ENCODE measurements around the gene BDNF. TPM values are rescaled to one million over a fixed set of nuclear protein-coding genes. Genes with fewer than 3 reads are reported as not detected.
"Not testable (repeated sequence)": the region's sequence is repeated elsewhere in the genome, so short reads cannot be mapped to it uniquely, and the experiment has no call there.

The BDNF gene
- total RNA-seq, 1 donor from 2014 or later: 4.8 TPM

DNA sequence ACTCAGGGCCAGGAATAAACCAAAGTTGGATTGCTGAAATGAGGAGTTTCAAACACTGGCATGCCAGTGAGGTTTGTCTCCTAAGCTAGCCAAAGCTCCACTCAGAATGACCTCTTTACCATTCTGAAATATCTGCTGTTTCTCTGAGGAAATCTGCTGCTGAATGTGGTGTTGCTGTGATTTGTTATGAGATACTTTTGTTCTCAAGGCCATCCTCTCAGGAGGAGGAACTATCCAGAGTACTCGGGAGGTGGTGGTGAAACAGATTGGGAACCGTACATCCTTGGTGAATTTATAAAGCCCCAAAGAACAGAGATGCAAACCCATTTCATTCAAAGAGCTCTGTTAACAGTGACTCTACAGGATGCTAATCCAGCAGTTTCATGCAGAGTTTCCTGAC is 50.5 kb downstream of the BDNF start:
- no peaks in the 10 kb centered on the region for H3K27me3 ChIP-seq (ENCODE audit: control insufficient read depth, insufficient read depth, low read length)
- DNase-seq (ENCODE audit: low read depth): no peak
- no peak overlapping the region for H3K4me3 ChIP-seq (ENCODE audit: low read depth, low read length)
- TF ChIP-seq, protein P1, sequence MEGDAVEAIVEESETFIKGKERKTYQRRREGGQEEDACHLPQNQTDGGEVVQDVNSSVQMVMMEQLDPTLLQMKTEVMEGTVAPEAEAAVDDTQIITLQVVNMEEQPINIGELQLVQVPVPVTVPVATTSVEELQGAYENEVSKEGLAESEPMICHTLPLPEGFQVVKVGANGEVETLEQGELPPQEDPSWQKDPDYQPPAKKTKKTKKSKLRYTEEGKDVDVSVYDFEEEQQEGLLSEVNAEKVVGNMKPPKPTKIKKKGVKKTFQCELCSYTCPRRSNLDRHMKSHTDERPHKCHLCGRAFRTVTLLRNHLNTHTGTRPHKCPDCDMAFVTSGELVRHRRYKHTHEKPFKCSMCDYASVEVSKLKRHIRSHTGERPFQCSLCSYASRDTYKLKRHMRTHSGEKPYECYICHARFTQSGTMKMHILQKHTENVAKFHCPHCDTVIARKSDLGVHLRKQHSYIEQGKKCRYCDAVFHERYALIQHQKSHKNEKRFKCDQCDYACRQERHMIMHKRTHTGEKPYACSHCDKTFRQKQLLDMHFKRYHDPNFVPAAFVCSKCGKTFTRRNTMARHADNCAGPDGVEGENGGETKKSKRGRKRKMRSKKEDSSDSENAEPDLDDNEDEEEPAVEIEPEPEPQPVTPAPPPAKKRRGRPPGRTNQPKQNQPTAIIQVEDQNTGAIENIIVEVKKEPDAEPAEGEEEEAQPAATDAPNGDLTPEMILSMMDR (IDR thresholded peaks at IDR 0.05; ENCODE audit: insufficient read depth, low read length, poor library complexity, severe bottlenecking): no peak
- no peaks in the 10 kb centered on the region for H3K36me3 ChIP-seq (ENCODE audit: control insufficient read depth, insufficient read depth, low read length)

DNA sequence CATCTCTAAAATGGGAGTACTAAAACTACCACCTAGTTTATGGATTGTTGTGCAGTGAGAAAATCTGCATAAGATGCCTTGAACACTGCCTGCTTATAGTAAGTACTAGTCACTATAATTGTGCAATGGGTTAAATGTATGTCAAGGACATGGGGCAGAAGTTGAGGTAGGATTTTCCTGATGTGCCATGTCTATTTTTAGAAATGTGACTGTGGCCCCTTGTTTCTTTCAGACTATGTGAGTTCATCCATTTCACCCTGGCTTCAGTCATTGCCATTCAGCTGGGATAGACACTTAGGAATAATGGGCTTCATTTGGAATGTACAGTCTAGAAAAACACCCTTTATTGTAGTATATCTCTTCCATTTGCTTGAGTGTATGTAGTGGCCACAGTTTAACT is 51.4 kb downstream of the BDNF start:
- Histone ChIP-seq H3K36me3 (ENCODE audit: control insufficient read depth, insufficient read depth, low read length) (no peaks in the 10 kb centered on the region), H3K4me3 (ENCODE audit: low read depth, low read length) (no peak overlapping the region), H3K27me3 (ENCODE audit: control insufficient read depth, insufficient read depth, low read length) (no peaks in the 10 kb centered on the region)
- TF ChIP-seq, protein P1 (IDR thresholded peaks at IDR 0.05; ENCODE audit: insufficient read depth, low read length, poor library complexity, severe bottlenecking): no peak
- DNase-seq (ENCODE audit: low read depth): no peak

DNA sequence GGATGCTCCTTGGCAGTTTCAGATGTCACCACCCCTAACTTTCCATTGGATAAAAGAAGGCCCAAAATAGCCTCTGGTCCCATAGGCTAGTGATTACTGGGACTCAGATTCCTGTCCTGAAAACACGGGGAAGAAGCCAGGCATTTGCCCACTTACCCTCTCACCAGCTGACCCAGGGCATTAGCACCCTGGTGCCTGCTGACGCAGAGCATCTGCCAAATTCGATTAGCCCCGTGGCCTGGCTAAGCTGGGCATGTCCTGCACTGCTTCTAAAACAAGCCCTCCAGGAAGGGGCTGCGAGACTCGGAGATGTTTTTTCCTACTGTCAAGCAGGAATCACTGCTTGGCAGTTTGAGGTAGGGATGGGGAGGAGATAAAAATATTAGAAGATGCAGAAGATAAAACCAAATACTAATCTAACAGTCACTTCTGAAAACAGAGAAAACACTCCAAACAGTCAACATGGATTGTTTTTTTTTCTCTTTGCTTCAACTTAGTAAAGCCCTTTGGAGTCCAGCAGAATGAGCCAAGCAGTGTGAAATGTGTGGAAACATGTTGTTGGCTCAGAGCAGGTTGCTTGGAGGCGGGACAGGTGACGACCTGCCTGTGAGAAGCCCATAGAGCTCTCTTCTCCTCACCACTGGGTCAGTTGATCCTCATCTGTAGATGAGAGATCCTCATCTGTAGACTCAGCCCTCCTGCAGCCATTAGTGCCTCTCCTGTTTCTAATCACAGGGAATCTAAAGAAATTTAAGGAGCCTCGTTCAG is 54.0 kb downstream of the BDNF start:
- Histone ChIP-seq H3K36me3 (ENCODE audit: control insufficient read depth, insufficient read depth, low read length) (no peaks in the 10 kb centered on the region), H3K4me3 (ENCODE audit: low read depth, low read length) (no peak overlapping the region), H3K27me3 (ENCODE audit: control insufficient read depth, insufficient read depth, low read length) (no peaks in the 10 kb centered on the region)
- TF ChIP-seq, protein P1 (IDR thresholded peaks at IDR 0.05; ENCODE audit: insufficient read depth, low read length, poor library complexity, severe bottlenecking): no peak
- DNase-seq (ENCODE audit: low read depth): no peak

DNA sequence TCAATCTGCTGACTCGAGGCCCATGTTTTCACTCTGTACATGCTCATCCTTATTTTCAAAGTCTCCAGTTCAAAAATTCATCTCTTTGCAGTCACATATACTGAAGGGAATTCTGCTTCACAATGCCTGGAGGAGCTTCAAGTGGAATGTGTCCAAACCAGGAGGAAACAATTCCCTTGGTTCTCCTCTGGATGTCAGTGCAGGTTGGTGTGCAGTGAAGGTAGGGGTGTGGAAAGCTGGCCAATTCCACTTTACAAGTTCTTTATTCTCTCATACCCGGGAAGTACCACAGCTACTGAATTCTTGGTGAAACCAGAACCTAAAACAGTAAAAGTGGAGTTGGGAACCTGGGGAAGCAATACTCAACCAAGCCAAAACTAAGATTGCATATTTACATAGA is 57.3 kb downstream of the BDNF start:
- no peak for DNase-seq (ENCODE audit: low read depth)
- TF ChIP-seq, protein P1 (IDR thresholded peaks at IDR 0.05; ENCODE audit: insufficient read depth, low read length, poor library complexity, severe bottlenecking): no peak
- Histone ChIP-seq H3K4me3 (ENCODE audit: low read depth, low read length) (no peak overlapping the region), H3K27me3 (ENCODE audit: control insufficient read depth, insufficient read depth, low read length) (no peaks in the 10 kb centered on the region), H3K36me3 (ENCODE audit: control insufficient read depth, insufficient read depth, low read length) (no peaks in the 10 kb centered on the region)

DNA sequence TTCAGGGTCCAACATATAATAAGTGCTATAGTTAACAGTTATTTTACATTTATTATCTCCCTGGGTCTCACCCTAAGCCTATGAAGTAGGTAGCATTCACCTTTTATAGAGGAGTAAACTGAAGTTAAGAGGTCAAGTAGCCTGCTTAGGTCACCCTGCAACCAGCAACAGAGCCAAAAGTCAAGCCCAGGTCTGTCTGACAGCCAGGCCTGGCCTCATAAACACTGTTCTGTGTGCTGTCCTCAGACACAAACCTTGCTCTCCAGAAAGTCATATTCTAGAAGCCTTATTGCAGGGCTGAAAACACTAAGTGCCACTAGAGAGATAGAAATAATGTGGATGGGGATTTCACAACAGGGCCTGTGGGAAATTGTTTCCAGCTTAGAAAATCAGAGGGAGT is 59.3 kb downstream of the BDNF start:
- Histone ChIP-seq H3K27me3 (ENCODE audit: control insufficient read depth, insufficient read depth, low read length) (no peaks in the 10 kb centered on the region), H3K4me3 (ENCODE audit: low read depth, low read length) (no peak overlapping the region), H3K36me3 (ENCODE audit: control insufficient read depth, insufficient read depth, low read length) (no peaks in the 10 kb centered on the region)
- TF ChIP-seq, protein P1 (IDR thresholded peaks at IDR 0.05; ENCODE audit: insufficient read depth, low read length, poor library complexity, severe bottlenecking): no peak
- no peak for DNase-seq (ENCODE audit: low read depth)

DNA sequence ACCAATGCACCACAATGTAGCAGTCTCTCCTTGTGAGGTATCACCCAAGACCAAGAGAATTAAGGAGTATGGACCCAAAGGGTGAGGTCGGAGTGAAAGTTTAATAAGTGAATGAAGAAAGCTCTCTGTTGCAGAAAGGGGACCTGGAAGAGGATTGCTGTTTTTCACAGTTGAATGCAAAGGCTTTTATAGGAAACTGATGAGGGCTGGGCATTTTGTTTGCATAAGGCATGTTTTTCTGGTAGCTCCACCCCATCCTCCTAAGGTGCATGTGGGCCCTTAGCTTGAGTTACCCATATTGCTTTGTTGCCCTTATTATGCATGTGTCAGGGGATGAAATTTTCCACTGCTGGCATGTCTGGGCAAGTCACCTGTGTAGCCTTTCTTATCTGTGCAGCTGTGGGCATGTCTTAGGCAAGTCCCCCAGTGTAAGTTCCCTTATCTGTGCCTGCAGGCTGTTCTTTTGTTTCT is 64.7 kb downstream of the BDNF start:
- no peak for DNase-seq (ENCODE audit: low read depth)
- no peaks in the 10 kb centered on the region for H3K27me3 ChIP-seq (ENCODE audit: control insufficient read depth, insufficient read depth, low read length)
- TF ChIP-seq, protein P1 (IDR thresholded peaks at IDR 0.05; ENCODE audit: insufficient read depth, low read length, poor library complexity, severe bottlenecking): no peak
- H3K36me3 ChIP-seq (ENCODE audit: control insufficient read depth, insufficient read depth, low read length): no peaks in the 10 kb centered on the region
- H3K4me3 ChIP-seq (ENCODE audit: low read depth, low read length): no peak overlapping the region

DNA sequence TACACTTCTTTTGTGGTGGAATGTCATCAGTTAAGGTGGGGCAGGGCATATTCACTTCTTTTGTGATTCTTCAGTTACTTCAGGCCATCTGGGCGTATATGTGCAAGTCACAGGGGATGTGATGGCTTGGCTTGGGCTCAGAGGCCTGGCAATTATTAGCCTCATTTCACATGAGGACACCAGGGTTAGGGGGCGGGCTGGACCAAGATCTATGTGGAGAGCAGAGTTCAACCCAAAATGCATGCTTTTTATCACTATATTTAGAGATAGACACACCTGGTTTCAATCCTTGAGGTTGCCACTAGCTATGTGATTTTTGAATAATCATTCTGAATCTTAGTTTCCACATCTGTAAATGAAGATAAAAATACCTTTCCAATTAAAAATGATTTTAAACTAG is 65.5 kb downstream of the BDNF start:
- not testable (repeated sequence) for DNase-seq (ENCODE audit: low read depth); H3K36me3 ChIP-seq (ENCODE audit: control insufficient read depth, insufficient read depth, low read length); H3K4me3 ChIP-seq (ENCODE audit: low read depth, low read length); H3K27me3 ChIP-seq (ENCODE audit: control insufficient read depth, insufficient read depth, low read length)

DNA sequence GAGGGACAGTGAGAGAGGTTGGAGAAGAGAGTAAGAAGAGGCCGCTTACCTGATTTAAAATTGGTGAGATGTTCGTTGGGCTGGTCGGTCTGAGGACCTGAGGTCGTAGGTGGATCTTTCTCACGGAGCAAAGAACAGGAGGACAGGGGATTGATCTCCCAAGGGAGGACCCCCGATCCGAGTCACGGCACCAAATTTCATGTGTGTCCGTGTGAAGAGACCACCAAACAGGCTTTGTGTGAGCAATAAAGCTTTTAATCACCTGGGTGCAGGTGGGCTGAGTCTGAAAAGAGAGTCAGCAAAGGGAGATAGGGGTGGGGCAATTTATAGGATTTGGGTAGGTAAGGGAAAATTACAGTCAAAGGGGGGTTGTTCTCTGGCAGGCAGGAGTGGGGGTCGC is 66.0 kb downstream of the BDNF start:
- not testable (repeated sequence) for H3K27me3 ChIP-seq (ENCODE audit: control insufficient read depth, insufficient read depth, low read length); H3K4me3 ChIP-seq (ENCODE audit: low read depth, low read length); H3K36me3 ChIP-seq (ENCODE audit: control insufficient read depth, insufficient read depth, low read length); DNase-seq (ENCODE audit: low read depth)

Data from kidney epithelial cell (primary cell).